ENCODE measurements around the gene KRTAP16-1.

The KRTAP16-1 gene

DNA sequence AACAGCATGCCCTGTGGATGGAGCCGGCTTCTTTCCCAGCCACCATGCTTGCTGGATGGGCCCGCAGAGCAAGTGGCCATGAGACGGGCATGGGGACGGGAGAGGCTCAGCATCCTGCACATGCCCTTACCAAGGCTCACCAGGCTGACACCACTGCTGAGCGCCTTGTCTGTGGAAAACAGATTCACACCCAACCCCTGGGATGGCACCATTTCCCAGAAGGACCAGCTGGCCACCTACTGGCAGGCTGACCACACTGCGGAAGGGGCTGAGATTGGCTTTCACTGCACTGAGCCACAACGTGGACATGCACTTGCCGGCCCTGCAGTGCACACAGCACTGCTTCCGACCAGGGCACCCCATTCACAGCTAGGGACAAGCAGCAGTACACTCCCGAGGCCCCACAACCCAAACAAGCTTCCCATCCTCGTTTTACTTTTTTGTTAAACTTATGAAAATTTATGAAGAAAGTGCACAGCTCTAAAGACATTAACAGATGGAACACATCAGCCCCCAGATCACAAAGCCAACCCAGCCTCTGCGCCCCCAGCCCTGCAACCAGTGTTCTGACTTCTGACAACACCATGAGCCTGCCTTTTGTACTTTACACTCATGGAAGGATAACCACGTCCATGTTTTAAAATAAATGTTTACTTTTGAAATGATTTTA, 20.3 kb upstream of the KRTAP16-1 start:
- no peak for DNase-seq

GRCh38 chr17:41328207-41328606, 19.1 kb upstream of the KRTAP16-1 start:
- no peak for DNase-seq

- DNase-seq, result no peak
Measured at GRCh38 chr17:41327411-41328120, 18.5 kb upstream of the KRTAP16-1 start.

DNA sequence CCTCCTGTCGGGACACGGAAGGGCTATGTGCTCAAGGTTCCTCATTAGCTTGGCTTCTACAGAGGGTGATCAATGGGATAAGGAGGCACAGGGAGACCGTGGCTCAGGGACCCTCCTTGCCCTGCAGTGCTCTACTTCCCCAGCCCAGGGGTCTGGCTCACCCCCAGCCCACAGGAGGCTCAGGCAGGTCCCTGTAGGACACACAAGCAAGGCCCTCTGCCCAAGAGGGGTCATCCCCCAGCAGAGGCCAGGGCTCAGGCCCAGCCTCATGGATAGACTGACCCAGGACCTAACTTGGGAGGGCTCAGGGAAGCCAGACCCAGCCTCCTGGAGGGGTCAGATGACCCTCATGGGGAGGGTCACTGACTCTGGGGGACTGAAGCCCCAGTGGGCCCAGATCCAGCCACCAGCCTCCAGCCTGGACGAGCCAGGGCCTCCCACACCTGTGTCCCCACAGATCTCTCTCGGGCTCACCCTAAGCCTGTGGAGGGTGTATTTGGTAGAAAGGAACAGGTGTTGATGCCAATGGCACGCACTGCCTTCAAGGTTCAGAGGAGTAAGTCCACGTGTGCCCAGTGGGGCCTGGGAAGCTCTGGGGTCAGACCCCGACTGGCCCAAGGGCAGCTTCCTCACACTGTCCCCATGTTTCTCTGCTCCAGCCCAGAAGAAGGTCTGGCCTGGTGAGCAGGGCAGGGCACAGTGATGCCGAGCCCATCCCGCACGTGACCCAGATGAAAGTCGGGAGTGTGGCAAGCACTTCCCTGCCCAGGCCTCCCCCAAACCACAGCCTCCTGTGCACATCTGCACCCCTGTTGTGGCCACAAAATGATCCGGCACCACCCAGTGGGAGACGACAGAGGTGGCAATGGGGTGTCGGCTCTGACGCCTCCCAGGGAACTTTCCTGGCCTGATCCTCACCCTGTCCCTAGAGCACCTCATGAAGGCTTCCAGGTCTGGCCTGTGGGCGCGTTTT, 17.4 kb upstream of the KRTAP16-1 start:
- no peak for DNase-seq

- no peak for DNase-seq
Measured at GRCh38 chr17:41325611-41326010, 16.5 kb upstream of the KRTAP16-1 start.

DNA sequence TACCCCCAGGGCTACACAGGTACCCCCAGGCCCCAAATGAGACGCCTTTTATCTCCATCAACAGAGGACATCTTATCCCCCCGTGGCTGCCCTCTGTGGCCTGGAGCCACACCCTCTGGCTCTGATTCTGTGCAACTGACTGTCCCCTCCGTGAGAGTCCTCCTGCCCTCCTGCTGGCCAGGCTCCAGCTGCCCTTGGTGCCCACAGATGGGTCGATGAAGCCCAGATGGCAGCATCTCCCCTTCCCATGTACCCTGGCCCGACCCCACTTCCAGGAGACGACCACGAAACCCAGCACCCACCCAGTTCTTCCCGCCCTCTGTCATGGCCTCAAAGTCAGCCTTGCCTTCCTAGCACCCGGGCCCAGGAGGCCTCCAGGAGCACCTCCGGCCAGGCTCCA, 16.0 kb upstream of the KRTAP16-1 start:
- DNase-seq, result no peak

GRCh38 chr17:41324180-41325075, 15.3 kb upstream of the KRTAP16-1 start:
- no peak for DNase-seq

- no peak for DNase-seq
Measured at GRCh38 chr17:41322903-41323895, 14.1 kb upstream of the KRTAP16-1 start.

DNA sequence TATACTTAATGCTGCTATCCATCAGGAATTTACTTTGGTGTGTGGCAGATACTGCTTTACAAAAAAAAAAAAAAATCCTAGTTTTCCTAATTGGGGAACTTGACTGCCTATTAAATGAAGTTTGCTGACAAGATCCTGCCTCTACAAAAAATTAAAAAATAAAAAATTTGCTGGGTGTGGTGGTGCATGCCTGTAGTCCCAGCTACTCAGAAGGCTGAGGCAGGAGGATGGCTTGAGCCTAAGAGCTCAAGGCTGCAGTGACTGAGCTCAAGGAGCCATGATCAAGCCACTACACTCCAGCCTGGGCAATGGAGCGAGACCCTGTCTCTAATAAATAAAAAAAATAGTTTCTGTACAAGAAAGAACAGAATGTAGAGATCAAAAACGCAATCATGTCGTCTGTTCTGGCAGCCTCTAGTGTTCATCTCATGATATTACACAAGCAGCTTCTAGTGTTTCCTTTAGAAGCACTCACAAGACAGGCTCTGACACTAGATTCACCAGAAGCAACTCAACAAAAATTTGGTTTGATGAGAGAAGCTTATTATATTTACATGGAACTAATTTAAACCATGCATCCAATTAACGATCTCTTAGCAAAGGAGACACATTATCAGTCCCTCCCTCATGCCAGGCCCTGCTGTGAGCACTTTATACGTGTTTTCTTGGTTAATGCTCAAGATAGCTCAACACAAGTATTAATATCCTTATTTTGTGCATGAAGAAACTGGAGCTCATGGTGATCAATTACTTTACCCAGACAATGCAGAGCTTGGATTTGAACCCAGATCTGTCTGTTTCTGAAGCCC, 13.2 kb upstream of the KRTAP16-1 start:
- DNase-seq, result no peak

DNA sequence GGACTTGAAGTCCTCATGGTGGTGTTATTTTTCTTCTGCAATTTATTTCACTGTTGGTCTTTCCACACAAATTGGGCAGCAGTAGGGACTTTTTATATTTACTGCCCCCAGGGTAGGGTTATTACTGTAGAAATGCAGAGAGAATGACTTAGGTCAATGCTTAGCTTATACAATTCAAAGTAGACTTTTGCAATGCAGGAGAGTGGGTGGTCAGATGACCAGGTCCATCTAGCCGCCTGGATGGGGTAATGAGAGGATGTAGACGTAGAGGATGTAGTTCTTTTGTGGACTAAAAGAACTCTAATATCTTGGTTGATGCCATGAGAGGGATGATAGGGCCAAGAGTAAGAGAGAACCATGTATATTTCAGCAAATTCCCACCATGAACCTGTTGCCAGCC, 9.1 kb upstream of the KRTAP16-1 start:
- no peak for DNase-seq

GRCh38 chr17:41315814-41316445, 6.8 kb upstream of the KRTAP16-1 start:
- DNase-seq, result no peak

DNA sequence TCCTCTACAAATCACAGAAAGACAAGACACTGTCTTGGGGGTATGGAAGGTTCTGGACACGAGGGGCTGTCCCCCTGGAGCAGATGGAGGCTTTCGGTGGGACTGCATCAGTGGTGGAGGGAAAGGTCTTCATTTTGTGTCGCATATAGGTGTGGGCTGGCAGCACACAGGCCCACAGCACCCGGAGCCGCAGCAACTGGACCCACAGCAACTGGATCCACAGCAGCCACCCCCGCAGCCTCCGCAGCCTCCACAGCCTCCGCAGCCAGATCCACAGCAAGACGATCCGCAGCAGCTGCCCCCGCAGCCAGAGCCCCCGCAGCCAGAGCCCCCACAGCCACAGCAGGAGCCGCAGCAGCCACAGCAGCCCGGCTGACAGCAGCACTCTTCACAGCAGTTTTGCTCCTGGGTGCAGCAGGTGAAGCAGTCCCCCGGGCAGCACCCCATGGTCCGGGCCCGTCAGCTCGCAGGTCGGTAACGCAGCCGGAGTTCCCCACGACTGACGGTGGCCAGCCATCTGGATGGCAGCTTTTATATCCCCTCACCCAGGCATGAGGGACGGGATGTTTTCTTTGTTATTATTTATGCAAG, 6.2 kb upstream of the KRTAP16-1 start, which contains the start of gene KRTAP17-1:
Gene KRTAP17-1 (minus strand): TSS at position 507 of the 591 bp plus-strand sequence. CDS start 60 bp downstream, at position 447.
- DNase-seq, result no peak

GRCh38 chr17:41311111-41311510, 2.0 kb upstream of the KRTAP16-1 start:
- no peak for DNase-seq

GRCh38 chr17:41308251-41308917, 725 bp downstream of the KRTAP16-1 start:
- DNase-seq, result no peak

GRCh38 chr17:41307647-41308046, 1.5 kb downstream of the KRTAP16-1 start:
- no peak for DNase-seq

DNA sequence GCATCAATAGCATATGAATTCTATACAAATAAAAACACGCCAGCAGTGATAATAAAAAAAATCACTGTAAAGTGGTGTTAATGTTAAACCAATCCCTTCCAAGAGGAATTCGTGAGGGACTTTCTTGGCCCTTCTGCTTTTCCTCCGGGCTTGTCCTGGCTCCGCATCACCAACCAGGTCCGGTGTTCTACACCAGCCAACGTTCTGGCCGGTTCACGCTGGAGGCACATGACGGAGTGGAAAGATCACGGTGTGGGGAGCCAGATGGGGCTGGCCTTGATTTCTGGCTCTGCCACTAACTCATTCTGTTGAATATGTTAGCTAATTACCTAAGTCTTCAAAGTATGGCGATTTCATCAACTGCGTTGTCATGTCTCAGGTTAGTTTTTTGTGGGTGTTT, 5.0 kb downstream of the KRTAP16-1 start:
- DNase-seq, result no peak

DNA sequence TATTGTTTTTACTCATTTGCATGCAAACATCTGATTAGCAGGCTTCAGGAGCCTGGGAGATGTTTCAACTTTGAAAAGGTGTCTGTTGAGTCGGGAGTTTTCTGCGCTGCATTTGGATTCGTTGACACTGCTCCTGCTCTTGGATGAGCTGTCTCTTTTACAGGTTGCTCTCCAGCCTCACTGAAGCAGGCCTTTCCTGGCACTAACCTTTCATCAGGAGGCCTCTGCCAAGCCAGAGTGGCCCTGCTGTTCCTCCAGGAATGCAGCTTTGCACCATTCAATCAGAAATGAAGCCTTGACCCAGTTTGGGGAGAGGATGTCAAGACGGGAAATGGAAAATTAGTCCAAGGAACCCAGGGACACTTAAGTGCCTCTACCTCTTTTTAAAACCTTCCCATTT, 6.1 kb downstream of the KRTAP16-1 start:
- no peak for DNase-seq

All from SIG-M5 (cell line).